Right ventricle myocardium superior (tissue), 1 donor: ENCODE measurements around the gene AGAP1. TPM values are rescaled to one million over a fixed set of nuclear protein-coding genes. Genes with fewer than 3 reads are reported as not detected.
"Not testable (repeated sequence)": the region's sequence is repeated elsewhere in the genome, so short reads cannot be mapped to it uniquely, and the experiment has no call there.

ENCODE experiments used
- ATAC-seq: fragments of 200-7000 bp; cut with Tn5 transposase; one replicate; pipeline ENCODE4 v1.9.1; 2020; ENCODE audit warnings: mild to moderate bottlenecking; ENCODE audit not compliant: poor library complexity
- DNase-seq: peaks from one replicate; pipeline ENCODE4 v3.0.0-alpha.2; 2020
- intact Hi-C: fragments of 100-400 bp; cut with DNase I; formaldehyde crosslinking; loops from one replicate; pipeline ENCODE4 v1.11.2; 2022
- total RNA-seq: library from RNA; stranded (reverse); fragmentation: NEBNext Ultra II Directional; extraction: Animal tissue kit (Norgen Biotek cat#: 25700); gene quantifications from one replicate; pipeline ENCODE4 v1.2.1, GENCODE V29; 2021
- donor health status: DM: no; HTN: yes; CAD: no; lungs with severe emphysema.

Gene AGAP1
- total RNA-seq, 1 donor from 2014 or later: 25.4 TPM

DNA sequence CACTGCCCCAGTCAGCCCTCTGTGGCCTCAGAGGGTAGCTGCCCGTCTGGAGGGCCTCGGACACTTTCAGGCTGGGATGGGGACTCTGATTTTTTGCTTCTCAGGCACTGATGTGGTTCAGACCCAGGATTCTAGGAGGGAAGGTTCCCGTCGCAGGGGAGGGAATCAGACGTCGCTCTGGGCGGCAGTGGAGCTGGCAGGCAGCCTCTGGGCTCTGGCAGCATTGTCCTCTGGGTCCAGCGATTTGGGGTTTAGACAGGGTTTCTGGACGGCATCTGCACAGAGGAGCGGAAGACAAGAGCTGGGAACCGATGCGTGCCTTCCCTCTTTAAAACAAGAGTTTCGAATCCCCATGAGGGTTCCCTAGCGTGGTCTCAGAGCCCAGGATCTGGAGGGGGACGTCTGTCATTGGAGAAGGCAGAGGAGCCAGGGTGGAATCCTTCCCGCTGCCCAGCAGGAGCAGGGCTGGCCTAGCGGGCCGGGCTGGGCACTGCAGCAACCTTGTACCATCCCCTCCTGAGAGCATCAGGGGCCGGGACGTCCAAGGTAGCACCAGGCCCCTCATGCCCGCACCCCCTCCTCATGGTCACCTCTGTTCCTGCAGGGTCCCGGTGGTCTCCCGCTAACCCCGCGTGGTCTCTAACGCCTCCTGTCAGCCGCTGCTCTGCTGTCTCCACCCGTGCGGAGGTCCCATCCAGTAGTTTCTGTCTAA lies 246.0 kb downstream of the AGAP1 start:
- no peak for ATAC-seq
- DNase-seq: no peak
- intact Hi-C loops: loop anchor here (10.0 kb wide), 1 partner anchor 65 kb away; no protein-coding TSS in a partner anchor

DNA sequence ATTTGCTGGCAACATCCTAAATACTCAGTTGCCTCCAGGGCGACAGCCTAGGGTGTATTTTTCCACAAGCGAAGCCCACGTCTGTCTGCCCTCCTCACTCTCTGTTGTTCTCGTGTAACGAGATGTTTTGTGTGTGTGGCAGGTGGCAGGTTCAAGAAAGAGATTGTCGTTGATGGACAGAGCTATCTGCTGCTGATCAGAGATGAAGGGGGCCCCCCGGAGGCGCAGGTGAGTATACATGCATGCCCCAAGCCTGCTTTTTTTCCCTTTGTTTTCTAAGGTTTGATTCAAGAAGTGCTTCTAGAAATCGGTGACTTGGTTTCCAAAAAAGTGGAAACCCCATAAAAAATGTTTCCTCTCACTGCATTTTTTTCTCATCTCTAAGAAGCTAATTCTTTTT lies 247.0 kb downstream of the AGAP1 start:
- intact Hi-C loops: loop anchor here (10.0 kb wide), 1 partner anchor 66 kb away; no protein-coding TSS in a partner anchor
- no peak for ATAC-seq
- DNase-seq: no peak

DNA sequence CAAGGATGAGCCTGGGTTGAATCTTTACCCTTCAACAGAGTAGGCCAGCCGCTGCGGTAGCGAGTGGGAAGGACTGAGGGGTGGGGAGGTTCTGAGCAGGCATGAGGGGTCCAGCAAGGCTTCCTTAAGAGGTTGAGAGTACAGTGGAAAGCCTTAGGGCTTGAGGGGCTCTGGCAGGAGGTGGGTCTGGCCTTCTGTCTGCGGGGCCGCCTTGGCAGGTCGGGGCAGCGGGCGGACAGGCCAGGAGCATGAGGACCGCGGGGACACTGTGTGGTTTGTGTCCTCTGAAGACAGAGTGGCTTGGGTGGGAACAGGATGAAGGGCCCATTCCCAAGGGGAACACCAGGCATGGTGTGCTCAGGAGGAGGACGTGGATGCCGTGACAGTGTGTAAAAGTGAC lies 250.3 kb downstream of the AGAP1 start:
- DNase-seq (no peak), ATAC-seq (no peak)
- intact Hi-C loops: loop anchor here (10.0 kb wide), 1 partner anchor 69 kb away; no protein-coding TSS in a partner anchor

DNA sequence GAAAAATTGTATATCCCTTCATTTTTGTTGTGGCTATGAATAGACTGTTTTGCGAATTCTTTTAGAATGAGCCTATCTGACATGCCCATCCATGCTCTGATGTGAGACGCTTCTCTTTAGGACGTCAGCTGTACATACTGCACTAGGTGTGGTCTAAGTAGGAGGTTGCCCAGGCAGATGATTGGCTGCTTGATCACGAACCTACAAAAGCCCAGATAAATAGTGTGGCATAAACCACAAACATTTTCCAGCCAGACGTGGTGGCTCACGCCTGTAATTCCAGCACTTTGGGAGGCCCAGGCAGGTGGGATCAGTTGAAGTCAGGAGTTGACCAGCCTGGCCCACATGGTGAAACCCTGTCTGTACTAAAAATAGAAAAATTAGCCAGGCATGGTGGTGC lies 251.8 kb downstream of the AGAP1 start:
- intact Hi-C loops: loop anchor here (5.0 to 10.0 kb wide), 2 partner anchors 71 to 608 kb away; no protein-coding TSS in a partner anchor
- no peak for DNase-seq
- ATAC-seq: no peak

DNA sequence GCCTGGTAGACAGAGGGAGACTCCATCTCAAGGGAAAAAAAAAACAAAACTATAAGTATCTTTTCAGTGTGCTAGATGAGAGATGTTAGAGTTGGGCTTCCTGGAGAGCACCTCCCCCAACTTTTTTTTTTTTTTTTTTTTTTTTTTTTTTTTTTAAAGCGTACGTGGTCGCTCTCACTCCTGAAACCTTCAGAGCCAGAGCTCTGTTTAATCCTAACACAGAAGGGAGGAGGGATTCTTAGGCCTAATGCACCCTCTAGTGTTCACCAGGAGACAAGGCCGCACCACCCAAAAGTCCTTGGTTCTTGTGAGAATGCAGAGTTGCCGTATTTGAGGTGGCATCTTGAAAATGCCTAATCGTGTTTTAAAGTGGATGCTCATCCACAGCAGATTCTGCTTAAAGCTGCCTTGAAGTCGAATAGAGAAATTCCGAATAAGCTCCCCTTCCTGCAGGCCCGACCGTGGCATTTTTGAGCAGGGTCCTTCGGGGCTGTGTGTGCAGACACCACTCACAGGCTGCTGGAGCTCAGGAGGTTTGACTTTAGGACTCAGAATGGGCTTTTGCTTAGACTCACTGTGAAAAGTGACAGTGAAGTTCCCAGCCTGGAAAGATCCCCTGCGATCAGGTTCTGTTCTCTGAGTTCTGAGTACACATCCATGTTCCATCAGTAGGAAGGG lies 252.6 kb downstream of the AGAP1 start:
- ATAC-seq (peak; percentile 92), DNase-seq (no peak)
- intact Hi-C loops: loop anchor here (2.0 to 10.0 kb wide), 3 partner anchors 72 to 609 kb away; no protein-coding TSS in a partner anchor

DNA sequence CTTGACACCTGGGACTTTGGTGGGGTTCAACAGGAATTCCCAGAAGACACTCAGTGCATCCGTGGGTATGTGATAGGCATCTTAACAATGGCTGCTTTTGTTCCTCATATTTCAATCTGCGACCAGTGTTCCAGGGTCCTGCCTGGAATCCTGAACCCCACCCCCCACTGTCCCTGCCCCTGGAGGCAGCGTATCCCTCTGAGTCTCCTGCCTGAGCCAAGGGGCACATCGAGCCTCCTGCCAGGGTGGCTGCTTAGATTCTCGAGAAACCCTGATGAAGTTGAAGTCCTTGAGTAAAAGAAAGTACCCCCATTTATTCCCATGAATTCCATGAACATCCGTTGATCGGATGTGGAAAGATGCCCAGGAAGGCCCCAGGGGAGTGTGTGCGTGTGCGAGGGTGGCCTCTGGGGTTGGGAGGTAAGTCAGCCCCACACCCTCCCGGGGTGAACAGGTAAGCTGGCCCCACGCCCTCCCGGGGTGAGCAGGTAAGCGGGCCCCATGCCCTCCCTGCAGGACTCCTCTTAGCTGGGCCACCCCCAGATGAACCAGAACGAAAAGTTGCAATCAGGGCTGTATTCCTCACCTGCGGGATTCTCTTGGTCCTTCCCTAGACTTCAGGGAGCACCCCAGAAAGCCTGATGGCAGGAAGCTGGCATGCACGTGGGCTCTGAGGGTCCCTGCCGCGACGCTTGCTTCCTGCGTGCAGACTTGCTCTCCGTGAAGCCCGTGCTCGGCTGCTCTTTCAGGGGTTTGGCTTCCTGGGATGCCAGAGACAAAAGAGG lies 253.3 kb downstream of the AGAP1 start:
- ATAC-seq (peak; percentile 9), DNase-seq (no peak)
- intact Hi-C loops: loop anchor here (2.0 to 10.0 kb wide), 3 partner anchors 72 to 610 kb away; no protein-coding TSS in a partner anchor

DNA sequence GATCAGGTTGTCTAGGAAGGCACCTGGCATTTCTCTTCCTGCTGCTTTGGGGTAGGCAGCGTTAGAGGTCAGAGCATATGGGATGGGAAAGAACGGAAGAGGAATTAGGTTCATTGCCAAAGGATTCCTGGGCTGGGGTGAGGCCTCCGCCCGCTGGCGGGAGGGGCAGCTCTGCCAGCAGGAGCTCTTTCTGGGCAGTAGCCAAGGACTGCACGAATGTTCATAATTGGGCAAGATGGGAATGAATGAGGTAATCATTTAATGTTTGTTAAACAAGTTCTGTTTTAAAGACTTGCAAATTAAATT lies 253.9 kb downstream of the AGAP1 start:
- intact Hi-C loops: loop anchor here (2.0 to 10.0 kb wide), 3 partner anchors 73 to 610 kb away; no protein-coding TSS in a partner anchor
- DNase-seq (no peak), ATAC-seq (peak; percentile 51)

DNA sequence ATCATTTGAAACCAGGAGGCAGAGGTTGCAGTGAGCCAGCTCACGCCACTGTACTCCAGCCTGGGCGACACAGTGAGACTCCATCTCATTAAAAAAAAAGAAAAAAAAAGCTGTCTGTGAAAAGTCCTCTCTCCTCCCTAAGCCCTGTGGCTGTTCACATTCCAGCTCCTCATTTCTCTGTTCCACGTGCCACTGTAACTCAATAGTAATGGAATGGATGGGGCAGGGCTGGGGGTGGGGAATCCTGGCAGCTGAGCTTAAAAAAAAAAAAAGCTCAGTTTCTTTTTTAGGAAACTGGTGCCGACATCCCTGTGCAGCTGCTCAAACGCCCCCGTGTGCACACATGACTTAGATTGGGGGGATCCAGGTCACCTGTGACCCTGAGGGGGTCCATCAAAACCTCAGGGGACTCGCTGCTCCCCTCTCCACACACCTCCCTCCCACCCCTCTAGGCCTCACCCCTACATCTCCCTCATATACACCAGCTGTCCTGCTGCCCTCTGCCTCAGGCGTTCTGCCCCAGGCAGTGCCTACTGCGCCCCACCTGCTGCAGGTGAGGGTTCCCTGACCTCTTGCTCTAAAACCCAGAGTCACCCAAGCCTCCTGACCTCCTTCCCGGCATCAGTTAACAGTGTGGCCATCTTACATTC lies 255.4 kb downstream of the AGAP1 start:
- intact Hi-C loops: loop anchor here (5.0 to 10.0 kb wide), 2 partner anchors 74 to 612 kb away; no protein-coding TSS in a partner anchor
- ATAC-seq: no peak
- DNase-seq: no peak

DNA sequence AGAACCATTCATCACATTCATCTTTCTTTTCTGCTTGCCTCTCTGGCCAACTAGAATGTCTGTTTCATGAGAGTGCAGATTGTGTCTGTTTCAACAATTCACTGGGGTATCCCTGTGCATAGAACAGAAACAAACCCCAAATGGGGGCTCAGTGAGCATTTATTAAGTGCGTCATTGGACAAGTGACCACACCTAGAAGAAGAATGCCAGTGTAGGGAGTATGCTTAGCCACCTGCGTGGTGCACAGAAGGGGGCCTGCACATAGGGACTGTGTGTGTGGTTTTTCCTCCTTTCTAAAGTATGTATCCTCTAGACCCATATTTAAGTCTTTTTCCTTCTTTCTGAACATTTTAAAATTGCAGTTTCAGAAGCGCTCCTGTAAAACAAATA lies 255.9 kb downstream of the AGAP1 start:
- intact Hi-C loops: loop anchor here (5.0 to 10.0 kb wide), 2 partner anchors 75 to 612 kb away; no protein-coding TSS in a partner anchor
- no peak for ATAC-seq
- no peak for DNase-seq

DNA sequence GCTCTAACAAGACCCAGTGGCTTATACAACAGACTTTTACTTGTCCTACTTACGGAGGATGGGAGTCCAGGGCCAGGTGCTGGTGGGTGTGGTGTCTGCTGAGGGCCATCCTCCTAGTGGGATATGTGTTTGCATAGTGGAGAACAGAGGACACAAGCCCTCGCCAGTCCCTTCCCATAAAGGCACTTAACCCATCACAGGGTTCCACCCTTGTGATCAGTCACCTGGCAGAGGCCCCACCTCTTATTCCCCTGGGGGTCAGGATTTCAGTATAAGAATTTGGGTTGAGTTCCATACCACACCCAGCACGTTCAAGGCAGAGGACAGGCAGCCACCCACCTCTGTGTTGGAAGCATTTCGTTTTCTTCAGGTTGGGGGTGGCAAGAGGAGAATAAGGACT lies 259.0 kb downstream of the AGAP1 start:
- ATAC-seq: no peak
- intact Hi-C loops: no loop called here
- no peak for DNase-seq

DNA sequence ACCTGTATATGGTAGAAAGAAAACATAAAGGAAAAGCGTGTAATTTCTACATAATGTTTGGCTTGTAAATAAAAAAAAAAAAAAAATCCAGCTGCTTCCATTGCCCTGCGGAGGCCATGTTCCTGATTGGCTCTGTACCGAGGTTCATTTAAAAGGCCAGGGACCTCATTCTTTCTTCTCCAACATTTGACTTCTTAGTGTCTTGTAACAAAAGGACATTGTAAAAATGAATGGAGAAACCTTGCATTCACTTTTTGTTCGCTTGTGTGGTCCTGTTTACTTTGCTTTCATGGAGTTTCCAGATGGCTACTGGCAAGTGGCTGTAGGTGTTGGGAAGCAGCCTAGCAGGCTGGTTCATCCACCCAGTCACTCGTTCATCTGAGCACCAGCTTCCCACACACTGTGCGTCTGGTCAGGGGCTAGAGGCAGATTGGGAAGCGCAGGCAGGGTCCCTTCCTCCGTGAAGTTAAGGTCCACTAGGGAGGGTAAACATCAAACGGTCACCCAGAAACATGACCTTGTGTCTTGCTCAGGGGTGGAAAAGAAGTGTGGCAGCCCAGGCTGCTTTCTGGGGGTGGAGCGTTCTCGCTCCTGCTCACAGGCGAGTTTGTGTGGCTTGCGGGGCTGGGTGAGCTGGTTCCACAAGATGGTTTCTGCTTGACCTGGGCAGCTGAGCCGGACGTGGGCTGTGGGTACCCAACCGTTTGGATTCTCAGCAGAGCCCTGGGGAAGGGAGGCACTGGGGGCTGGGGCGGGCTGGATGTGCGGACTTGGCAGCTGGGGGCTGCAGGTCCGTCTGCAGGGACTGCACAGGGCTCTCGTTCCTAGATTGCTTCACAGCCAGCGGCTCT lies 260.7 kb downstream of the AGAP1 start:
- intact Hi-C loops: no loop called here
- DNase-seq (no peak), ATAC-seq (no peak)

DNA sequence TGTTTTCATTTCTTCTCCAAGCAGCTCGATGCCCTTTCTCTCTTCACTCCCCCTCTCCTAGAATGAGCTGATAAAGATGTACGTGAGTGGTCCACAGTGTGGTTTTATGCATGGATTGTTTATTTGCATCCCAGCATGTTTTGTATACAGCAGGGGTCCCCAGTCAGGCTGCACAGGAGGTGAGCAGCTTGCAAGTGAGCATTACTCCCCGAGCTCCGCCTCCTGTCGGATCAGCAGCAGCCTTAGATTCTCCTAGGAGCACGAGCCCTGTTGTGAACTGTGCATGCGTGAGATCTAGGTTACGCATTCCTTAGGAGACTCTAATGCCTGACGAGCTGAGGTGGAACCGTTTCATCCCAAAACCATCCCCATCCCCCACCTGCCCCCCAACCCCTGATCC lies 262.6 kb downstream of the AGAP1 start:
- intact Hi-C loops: no loop called here
- DNase-seq (no peak), ATAC-seq (no peak)

DNA sequence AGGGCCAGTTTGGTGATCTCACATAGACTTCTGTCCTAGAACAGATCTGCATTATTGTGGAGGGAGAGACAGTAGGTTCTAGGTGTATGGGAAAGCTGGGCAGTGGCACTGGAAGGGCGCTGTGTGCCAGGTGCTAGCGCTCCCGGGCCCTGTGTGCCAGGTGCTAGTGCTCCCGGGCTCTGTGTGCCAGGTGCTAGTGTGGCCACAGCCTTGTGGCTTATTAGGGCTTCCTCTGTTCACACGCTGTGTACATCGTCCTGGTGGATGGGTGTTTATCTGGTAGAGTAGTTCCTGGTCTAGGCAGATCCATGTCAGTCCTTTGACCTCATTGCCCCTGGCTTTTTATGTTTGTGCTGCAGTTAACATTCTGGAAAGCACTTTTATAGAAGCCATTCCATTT lies 263.4 kb downstream of the AGAP1 start:
- DNase-seq (no peak), ATAC-seq (no peak)
- intact Hi-C loops: no loop called here

DNA sequence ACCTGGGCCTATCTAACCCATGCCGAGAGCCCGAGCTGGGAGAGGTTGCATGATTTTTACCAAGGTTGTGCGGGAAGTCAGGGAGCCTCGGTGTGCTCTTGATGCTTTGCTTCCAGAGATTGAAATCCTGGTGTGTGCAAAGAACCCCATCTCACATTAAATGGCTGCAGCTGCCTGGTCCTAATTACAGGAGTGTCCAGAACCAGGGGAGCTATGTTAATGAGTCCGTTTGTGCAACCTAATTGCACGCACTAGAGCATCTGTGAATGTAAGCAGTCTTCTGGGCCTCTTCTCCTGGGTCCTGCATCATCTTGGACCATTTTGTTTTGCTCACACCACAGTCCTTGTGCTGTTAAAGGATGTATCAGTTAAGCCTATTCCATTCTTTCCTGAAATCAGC lies 263.8 kb downstream of the AGAP1 start:
- DNase-seq (no peak), ATAC-seq (no peak)
- intact Hi-C loops: no loop called here

DNA sequence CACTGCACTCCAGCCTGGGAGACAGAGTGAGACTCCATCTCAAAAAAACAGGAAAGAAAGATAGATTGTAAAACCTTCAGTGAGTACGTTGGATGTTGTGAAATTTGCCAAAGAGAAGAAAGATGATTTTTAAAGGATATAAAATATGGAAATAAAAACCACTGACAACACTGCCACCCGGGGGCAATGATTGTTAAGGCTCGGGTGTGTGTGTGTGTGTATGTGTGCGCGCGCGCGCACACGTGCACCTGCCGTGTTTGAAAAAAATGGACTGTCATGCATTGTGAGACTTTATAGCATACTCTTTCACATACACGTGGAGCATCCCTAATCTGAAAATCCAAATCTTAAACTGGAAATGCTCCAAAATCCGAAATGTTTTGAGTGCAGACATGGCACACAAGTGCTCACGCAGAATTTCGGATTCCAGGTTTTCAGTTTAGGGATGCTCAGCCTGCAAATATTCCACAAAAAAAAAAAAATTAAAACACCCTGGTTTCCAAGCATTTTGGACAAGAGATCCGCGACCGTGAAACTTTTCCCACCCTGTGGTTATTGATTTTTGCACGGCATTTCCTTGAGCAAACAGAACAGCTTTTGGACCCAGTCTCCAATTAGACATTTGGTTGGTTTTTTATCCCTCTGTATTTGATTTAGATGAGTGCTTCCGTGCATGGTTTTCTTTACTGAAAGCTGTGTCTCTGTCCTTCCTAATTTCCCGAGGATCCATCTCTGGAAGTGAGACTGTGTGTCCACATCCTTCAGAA lies 269.2 kb downstream of the AGAP1 start:
- DNase-seq: no peak
- intact Hi-C loops: no loop called here
- ATAC-seq: no peak

DNA sequence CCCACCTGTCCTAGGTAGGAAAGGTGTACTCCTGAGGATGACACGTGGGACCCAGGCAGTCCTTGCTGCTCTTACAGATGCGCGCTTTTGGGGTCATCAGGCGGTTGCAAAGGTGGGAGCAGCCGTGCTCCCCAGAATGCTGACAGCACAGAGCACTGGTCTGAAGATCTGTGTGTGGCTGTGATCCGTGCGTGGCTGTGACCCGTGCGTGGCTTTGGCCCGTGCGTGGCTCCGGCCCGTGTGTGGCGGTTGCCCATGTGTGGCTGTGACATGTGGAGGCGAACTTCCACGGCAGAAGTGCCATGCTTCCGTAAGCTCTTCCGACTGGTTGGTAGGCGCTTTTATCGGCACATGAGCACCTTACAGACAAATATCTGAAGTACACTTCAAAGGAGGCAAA lies 270.0 kb downstream of the AGAP1 start:
- no peak for DNase-seq
- no peak for ATAC-seq
- intact Hi-C loops: no loop called here

DNA sequence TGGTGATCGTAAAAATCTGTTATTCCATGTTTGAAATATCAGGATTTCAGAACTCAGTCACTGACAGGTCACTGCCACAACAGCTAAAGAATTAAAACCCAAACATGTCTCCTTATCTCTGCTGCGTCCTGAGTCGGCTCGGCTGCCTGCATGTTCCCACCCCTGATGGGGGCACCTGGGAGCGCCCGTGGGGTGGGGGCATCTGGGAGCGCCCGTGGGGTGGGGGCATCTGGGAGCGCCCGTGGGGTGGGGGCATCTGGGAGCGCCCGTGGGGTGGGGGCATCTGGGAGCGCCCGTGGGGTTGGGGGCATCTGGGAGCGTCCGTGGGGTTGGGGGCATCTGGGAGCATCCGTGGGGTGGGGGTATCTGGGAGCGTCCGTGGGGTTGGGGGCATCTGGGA lies 270.6 kb downstream of the AGAP1 start:
- ATAC-seq, intact Hi-C loops, DNase-seq: not testable (repeated sequence)
